ENCODE data around the gene NAT14.
A peak's percentile ranks its signal among the peaks of the same experiment; 100 is the strongest.
"Not testable (repeated sequence)": the region's sequence is repeated elsewhere in the genome, so short reads cannot be mapped to it uniquely, and the experiment has no call there.

The NAT14 gene, protein sequence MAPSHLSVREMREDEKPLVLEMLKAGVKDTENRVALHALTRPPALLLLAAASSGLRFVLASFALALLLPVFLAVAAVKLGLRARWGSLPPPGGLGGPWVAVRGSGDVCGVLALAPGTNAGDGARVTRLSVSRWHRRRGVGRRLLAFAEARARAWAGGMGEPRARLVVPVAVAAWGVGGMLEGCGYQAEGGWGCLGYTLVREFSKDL
- total RNA-seq: 2.9 to 4.1 (median 3.0) reads per million in 4 donors

DNA sequence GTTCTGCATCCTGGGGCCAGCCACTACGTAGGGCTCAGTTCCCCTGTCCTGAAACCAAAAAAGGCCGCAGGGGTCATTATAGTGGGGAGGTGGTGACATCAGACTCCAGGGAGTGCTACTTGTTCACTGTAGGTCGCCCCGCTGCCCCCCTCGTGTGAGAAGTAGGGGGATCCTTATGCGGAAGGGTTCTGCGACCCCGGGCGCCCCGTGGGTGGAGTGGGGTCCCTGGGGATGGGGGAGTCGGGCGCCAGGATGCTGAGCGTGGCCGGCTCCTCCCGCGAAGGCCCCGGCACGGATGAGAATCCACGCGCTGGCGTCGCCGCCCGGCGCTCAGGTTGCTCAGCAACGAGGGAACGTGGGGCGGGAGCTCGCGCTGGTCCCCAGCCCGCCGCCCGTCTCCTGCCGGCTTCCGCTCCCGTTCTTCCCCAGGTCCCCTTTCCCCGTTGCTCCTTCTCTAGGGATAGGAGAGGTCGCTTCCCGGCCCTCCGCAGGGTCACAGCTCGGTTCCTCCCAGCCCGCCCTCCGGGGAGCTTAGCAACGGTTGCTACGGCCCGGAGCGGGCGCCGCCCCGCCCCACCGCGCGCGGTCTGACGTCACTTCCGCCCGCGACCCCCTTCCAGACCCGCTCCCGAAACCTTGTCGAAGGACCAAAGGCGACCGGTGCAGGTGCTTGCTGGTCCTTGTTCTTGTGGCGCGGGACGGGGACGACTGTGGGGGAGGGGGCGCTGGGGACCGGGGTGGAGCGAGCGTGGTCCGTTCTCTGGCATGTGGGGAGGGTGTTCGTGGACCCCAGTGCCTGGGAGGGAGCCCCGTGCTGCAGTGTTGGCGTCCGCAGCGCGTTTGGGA, at the start of gene NAT14:
NAT14 (plus strand) TSS at position 596 of the 846 bp plus-strand sequence. CDS start 521 bp downstream, outside the sequence.
- DNase-seq: peak; percentile 26 to 61 (median 53)

DNA sequence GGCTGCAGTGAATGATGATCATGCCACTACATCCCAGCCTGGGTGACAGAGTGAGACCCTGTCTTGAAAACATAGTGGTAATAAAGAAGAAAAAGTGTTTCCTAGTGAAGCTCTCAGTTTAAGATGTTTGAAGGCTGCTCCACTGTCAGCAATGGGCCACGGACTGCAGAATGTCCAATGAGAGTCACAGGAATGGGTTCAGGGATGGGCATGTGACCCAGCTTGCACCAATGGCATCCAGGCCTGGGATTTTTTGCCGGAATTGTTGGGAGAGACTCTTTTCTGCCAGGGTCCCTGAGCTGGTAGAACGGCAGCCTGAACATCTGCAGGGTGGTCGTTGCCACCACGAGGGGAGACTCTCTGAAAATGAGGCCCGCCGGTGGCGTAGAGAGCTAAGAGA, 48.1 kb upstream of the NAT14 start:
- DNase-seq: no peak

DNA sequence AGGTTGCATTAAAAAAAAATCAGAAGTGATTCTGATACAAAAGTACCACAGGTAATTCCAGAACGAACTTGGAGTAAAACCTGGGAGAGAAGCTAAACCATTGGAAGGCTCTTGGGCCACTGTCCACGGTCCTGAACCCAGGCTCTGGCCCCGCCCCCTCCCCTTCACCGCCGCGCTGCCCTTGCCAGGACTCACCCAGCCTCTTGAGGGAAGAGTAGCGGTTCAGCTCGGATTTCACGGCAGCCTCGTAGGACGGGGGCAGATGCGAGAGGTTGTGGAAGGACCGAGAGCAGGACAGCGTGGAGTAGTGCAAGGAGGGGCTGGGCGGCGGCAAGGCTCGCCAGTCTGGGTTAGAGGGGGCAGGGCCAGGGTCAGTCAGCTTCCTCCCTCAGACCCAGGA, 47.6 kb upstream of the NAT14 start:
- DNase-seq: no peak

DNA sequence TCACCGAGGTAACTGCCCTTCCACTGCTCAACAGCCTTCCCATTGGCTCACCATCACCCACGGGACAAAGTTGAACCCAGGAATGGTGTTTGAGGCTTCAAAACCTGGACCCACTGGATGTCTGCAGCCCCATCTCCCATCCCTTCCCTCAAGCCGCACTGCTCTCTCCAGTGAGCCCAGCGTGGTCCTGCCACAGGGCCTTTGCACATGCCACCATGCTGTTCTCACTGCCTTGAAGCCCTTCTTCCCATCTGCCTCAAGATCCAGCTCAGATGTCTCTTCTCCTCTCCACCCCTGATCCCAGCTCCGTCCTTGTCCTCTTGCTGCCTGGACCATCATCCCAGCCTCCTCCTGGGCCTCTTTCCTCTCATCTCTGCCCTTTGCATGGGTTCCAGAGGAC, 45.9 kb upstream of the NAT14 start:
- DNase-seq: no peak

DNA sequence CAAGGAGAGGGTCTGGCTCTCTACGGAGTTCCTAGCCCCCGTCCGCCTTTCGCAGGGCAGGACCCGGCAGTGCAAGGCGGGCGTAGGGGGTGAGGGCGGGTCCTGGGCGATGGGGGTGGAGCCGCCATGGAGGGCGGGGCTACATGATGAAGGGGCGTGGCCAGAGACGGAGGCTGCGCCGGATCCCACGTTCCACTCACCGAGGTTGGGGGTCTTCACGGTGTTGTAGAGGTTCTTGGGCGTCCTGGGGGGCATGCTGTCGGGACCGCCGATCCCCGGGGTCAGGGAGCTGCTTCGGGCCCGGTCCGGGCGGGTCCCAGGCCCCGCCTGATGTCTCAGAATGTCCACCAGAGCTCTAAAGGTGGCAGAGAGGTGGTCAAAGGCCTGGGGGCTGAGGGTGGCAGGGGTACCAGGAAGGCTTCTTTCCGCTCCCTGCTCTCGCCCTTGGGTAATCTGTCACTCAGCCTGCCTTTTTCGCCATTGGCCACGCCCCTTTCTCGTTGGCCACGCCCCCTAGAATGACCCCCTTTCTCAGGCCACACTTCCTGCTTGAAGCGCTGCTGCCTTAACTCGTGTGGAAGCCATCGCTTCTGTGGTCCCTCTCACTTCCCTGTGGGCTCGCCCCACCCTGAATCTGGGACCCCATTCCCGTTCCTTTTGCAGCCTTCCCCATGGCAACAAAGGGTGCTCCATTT, 44.4 kb upstream of the NAT14 start:
- DNase-seq: no peak

DNA sequence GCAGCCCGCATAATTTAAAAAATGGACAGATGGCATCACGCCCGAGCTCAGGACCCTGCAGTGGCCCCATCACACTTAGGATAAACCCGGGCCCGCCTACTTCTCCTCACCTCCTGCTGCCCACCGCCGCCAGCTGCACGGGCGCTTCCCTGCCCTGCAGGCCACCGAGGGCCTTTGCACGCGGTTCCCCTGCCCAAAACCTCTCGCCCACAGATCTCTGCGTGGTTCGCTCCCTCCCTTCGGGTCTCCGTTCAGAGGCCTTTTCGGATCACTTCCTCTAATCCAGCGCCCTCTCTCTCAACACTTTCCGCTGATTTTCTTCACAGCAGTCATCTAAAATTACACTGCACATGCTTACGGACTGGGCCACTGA, 43.7 kb upstream of the NAT14 start:
- no peak for DNase-seq

DNA sequence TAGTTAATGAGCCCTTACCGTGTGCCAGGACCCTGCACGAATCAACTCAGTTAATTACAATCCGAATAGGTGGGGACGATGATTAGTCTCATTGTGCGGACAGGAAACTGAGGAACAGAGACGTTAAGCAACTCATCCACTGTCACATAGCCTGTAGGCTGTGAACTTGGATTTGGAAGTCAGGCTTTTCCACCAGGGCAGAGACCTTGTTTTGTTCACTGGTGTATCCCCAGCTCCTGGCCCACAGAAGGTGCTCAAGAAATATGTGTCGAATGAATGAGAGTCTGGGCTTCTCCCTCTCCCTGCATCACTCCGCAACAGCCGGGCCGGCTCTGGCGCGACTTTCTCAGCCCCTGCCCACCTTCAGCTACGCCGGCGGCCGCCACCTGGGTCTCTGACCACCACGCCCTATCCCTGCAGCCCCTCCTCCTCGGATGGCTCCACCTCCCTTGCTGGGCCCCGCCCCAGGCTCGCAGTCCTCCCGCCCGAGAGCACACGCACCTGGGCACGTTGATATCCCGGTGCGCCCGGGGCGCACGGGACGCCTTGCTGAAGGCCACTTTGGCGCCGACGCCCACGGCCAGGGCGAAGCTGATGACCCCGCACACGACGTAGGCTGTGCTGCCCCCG, 43.2 kb upstream of the NAT14 start:
- no peak for DNase-seq

DNA sequence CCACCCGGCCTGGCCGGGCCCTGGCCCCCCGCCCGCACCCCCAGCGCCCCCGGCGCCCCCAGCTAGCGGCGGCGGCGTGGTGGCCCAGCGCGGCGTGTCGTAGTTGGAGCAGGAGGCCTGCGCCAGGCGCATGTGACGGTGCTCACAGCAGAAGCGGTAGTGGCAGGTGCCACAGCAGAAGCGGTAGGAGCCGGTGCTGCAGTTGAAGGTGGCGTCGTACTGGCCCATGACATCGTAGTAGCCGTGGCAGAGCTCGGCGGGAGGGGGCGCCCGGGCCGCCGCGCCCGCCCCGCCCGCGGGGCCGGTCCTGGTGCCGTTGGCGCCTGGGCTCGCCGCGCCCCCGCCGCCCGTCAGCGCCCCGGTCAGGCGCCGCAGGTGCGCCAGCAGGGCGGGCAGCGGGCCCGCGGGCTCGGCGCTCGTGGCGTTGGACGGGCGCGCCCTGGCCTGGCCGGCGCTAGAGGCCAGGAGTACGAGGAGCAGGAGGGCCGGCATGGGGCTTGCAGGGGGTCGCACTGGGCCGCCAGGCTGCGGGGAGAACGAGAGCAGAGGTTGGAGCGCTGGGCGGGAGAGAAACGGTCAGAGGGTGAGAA, 42.5 kb upstream of the NAT14 start:
- no peak for DNase-seq

DNA sequence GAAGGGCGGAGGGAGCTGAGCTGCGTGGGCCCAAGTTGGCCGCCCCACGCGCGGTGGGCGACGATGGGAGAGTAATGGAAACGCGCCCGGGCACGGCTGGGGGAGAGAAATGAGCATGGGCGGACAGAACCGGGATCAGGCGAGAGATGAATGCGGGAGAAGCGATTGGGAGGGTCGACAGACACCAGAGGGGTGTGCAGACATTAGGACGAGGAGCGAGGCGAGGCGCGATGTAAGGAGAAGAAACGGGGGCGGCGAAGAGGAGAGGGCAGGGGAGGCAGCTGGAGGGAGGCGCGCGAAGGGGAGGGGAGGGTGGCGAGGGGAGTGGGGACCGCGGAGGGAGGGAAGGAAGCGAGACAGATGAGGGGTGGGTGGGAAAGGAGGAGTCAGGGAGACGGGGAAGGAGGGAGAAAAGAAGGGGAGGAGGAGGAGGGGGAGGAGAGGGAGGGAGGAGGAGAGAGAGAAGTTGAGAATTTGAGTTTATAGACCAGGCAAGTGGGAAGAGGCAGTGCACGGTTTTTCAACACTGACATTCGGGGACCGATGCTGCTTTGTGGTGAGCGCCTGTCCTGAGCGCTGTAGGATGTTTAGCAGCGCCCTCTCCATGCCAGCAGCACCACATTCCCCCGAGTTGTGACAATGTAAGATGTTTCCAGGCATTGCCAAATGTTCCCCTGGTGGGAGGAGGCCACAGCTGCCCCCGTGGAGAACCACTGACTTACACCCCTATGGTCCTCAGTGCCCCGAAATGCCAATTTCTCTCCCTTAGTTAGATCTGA, 41.8 kb upstream of the NAT14 start, which contains the start of gene SHISA7:
SHISA7 (minus strand) TSS at position 256 of the 779 bp plus-strand sequence. CDS start 437 bp downstream, outside the sequence.
- DNase-seq: no peak

DNA sequence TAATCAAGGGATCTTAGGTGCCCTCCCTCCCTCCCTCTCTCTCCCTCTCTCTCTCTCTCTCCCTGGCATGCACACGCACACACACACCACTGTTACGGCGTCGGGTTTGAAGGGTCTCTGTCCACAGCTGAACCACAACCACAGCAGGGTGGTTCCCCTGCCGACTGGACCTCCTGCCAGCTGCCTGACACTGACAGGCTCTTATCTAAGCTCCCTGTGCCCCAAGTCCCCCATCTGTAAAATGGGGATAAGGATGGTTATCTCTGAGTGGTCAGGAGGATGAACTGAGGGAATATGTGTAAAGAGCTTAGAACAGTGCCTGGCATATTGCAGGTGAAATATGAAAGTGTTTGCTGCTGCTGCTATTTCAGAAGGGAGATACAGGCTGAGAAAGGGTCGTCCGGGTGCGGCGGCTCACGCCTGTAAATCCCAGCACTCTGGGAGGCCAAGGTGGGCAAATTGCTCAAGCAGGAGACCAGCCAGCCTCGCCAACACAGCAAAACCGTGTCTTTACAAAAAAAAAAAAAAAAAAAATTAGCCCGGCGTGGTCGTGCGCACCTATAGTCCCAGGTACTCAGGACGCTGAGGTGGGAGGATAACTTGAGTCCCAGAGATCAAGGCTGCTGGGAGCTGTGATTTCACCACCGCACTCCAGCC, 41.0 kb upstream of the NAT14 start:
- no peak for DNase-seq

DNA sequence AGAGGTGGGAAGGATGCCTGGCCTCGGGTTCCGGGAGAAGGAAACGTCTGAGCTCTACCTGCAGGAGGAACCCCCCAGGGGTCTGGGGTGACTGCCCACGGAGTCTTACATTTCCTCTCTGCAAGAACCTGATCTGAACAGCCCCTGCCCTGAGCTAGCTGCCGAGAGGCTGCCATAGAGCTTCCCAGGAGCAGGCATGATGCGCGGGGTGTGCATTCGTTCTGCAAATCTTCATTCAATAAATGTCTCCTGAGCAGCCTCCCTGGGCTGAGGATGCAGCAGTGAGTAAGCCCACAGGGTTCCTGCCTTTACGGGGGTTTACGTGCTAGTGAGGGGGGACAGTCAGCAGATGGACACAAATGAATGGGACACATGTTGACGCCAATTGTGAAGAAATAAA, 40.3 kb upstream of the NAT14 start:
- DNase-seq: no peak

DNA sequence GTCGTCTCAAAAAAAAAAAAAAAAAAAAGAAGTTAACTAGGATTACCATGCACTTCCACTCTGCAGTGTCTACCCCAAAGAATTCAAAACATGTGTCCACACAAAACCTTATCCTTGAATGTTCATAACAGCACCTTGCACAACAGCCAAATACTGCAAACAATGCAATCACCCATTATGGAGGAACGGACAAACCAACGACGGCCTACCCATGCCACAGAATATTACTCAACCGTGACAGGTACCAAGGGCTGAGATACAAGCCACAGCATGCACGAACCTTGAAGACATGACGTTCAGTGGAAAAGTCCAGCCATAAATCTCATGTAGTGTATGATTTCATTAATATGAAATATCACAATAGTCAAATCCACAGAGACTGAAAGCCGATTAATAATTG, 38.9 kb upstream of the NAT14 start:
- no peak for DNase-seq

DNA sequence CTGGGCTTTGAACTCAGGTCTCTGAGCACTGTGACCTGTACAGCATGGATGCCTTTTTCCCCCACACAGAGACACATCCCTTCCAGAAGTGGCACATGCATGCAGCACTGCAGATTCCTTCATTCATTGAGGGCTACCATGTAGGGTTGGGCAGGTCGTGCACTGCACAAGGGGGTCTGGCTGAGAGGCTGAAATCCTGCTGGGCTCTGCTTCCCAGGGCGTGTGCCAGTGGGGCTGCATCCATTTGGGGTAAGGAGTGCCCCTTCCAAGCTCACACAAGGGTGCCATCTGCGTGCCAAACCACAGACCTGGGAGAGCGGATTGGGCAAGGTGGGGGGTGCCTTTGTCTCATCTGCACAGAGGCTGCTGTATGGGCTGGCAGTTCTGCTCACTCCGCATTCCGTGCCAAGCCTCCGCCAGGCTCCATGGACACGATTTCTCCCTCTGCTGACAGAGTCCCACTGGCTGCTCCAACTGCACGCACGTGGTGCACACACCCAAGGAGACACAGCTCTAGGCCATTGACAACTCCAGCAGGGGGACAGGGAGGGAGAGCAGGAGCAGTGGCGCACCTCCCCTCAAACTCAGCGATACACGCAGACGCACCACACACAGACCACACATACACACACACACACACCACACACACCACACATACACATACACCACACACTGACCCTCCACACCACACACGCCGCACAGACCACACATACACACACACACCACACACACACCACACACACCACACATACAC, 37.4 kb upstream of the NAT14 start:
- DNase-seq: no peak

DNA sequence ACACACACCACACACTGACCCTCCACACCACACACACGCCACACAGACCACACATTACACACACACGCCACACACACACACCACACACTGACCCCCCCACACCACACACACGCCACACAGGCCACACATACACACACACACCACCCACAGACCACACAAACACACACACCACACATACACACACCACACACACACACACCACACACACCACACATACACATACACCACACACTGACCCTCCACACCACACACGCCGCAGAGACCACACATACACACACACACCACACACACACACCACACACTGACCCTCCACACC, 36.9 kb upstream of the NAT14 start:
- DNase-seq: not testable (repeated sequence)

DNA sequence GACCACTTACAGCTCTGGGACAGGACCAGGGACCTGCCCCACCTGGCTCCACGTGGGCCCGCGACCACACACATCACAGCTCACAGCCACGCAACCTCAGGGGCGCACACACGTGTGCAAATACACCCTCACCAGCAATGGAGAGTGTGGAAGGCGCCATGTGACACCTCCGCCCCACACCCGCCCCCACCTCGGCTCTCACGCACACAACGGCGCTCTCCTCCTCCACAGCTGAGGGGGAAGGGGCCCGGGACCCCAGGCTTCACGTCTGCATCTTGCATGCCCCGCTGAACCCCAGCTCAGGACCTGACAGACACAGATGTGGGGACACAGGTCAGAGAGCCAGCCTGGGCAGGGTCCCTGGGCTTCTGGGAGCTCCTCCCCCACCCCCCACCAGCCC, 35.5 kb upstream of the NAT14 start:
- no peak for DNase-seq

DNA sequence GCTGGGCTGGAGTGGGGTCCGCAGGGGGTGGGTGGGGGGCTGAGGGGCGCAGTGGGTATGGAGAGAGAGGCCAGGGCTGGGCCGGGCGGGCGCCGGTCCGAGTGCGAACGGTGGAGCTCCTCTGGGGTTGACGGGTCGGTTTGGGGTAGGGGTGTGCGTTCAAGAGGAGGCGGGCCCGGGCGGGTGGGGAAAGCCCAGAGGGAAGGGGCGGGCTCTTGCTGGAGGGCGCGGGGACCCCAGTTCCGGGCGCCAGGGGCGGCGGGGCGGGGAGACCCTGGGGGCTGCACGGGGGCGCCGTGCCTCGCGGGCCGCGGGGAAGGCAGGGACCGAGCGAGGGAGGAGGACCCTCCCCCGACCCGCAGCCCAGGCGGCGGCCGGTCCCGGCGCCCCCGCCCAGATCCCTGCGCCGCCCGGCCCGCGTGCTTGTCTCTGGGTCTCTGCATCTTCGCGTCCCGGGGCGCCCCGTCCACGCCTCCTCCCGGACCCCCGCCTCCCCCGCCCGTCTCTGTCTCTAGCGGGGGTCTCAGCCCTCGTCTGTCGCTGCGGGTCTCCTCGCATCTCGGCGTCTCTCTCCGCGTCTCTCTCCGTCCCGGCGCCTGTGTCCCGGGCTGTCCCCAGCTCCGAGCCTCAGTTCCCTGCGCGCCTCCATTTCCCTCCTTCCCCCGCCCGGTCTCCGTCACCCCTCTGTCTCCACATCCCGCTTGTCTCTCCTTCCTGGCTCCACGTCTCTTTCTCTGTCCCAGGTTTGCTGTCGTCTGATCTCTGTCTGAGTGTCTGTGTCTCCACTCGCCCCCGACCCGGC, 33.6 kb upstream of the NAT14 start:
- DNase-seq: peak in 1 of 5 donors; percentile 22

DNA sequence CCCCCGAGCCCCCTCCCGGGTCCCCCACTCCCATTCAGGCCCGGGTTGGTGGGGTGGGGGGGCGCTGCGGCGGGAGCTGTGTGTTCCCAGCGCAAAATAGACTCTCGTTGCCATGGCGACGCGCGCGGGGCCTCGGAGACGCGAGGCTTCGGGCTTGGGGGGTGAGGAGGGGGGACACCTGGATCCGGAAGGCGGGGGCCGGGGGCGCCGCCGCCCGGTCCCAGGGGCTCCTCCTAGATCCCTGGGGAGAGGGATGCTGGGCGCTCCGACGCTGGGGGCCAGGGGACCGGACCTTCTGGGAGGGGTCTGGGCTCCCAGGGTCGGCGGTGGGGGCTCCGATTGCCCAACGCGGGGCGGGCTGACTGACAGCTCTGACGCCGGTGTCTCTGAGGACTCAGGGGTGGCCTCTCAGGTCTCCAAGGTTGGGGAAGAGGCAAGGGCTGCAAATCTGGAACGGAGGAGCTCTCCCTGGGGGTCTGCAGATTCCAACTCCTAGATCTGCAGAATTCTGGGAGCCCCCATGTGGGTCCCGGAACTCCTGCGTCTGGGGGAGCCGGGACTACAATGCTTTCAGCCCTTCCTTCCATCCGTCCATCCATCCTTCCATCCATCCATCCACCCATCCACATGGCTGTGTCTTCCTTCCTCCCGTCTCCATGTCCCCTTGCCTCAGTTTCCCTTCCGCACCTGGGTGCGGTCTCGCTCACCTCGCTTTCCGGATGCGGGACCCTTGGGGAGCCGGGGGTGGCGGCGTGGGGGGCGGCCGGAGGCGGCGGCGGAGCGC, 32.8 kb upstream of the NAT14 start:
- peak in 1 of 5 donors; percentile 34 for DNase-seq

DNA sequence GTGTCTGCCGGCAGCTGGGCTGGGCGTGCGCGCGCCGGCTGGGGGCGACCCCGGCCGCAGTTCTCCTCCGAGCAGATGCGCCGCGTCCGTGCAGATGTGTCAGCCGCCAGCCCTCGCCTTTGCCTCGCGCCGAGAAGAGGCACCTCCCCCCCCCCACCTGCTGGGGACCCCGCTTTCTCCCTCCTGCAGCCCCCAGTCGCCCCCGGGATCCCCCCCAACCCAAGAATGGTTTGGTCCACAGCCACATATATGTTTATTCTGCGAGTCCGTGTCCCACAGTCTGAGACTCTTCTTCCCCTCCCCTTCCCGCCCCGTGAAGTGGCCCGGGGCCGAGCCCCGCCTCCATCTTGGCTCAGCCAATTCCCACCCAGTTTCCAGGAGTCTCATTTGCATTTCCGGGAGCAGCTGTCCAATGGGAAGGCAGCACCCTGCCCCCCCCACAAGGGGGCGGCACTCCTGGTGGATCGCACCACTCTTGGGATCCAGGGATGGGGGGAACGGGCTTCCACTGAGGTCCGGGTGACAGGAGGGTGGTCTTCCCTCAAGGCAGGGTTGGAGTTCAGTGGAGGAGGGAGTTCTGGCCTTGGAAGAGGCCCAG, 32.1 kb upstream of the NAT14 start:
- peak in 2 of 5 donors; percentile 31 to 39 for DNase-seq
